Loucy (cell line): ENCODE results near the gene XNDC1N.

Source experiments
- EZH2phosphoT487 ChIP-seq: fragments of 200-600 bp; IDR thresholded peaks from 2 replicates; pipeline ENCODE4 v1.6.1; 2018; ENCODE audit warnings: antibody characterized with exemption, mild to moderate bottlenecking, moderate library complexity, borderline replicate concordance
- TF ChIP-seq, protein P1 (sequence below): fragments of 200-600 bp; sonication (generic); conservative IDR thresholded peaks from 2 replicates; pipeline ENCODE4 v1.5.1; 2014; ENCODE audit warnings: mild to moderate bottlenecking, antibody characterized with exemption, low read length

DNA sequence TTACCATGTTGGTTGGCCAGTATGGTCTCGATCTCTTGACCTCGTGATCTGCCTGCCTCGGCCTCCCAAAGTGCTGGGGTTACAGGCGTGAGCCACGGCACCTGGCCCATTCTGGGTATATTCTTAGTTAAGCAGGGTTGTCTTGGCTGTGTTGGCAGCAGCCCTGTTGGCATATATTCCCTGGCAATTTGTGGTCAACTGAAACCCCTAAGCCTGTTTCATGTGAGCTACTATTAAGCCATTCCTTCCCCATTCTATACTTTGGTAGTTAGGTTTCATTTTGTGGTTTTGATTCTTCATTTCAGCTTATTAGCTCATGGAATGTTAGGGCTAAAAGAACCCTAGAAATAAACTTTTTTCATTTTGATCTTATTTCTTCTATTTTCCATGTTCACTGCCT is 48.2 kb upstream of the XNDC1N start:
- TF ChIP-seq, protein P1, sequence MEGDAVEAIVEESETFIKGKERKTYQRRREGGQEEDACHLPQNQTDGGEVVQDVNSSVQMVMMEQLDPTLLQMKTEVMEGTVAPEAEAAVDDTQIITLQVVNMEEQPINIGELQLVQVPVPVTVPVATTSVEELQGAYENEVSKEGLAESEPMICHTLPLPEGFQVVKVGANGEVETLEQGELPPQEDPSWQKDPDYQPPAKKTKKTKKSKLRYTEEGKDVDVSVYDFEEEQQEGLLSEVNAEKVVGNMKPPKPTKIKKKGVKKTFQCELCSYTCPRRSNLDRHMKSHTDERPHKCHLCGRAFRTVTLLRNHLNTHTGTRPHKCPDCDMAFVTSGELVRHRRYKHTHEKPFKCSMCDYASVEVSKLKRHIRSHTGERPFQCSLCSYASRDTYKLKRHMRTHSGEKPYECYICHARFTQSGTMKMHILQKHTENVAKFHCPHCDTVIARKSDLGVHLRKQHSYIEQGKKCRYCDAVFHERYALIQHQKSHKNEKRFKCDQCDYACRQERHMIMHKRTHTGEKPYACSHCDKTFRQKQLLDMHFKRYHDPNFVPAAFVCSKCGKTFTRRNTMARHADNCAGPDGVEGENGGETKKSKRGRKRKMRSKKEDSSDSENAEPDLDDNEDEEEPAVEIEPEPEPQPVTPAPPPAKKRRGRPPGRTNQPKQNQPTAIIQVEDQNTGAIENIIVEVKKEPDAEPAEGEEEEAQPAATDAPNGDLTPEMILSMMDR, result no peak
- no peak for TF ChIP-seq EZH2phosphoT487
